ENCODE results near the gene MRTFA. TPM values are rescaled to one million over a fixed set of nuclear protein-coding genes. Genes with fewer than 3 reads are reported as not detected.
"Not testable (repeated sequence)": the region's sequence is repeated elsewhere in the genome, so short reads cannot be mapped to it uniquely, and the experiment has no call there.

The MRTFA gene
- total and polyA plus RNA-seq, 8 donors = 13.6 to 35.3 (median 24.1) TPM

GRCh38 chr22:40544758-40545157, 91.8 kb downstream of the MRTFA start:
- Histone ChIP-seq H3K4me1 (no peaks in the 10 kb centered on the region), H3K4me3 (no peak overlapping the region), H3K9me3 (no peaks in the 10 kb centered on the region), H3K36me3 (no peaks in the 10 kb centered on the region), H3K27me3 (no peaks in the 10 kb centered on the region), H3K27ac (no peak overlapping the region)
- DNase-seq (no peak), ATAC-seq (no peak), FAIRE-seq (no peak)
- TF ChIP-seq, protein P1, sequence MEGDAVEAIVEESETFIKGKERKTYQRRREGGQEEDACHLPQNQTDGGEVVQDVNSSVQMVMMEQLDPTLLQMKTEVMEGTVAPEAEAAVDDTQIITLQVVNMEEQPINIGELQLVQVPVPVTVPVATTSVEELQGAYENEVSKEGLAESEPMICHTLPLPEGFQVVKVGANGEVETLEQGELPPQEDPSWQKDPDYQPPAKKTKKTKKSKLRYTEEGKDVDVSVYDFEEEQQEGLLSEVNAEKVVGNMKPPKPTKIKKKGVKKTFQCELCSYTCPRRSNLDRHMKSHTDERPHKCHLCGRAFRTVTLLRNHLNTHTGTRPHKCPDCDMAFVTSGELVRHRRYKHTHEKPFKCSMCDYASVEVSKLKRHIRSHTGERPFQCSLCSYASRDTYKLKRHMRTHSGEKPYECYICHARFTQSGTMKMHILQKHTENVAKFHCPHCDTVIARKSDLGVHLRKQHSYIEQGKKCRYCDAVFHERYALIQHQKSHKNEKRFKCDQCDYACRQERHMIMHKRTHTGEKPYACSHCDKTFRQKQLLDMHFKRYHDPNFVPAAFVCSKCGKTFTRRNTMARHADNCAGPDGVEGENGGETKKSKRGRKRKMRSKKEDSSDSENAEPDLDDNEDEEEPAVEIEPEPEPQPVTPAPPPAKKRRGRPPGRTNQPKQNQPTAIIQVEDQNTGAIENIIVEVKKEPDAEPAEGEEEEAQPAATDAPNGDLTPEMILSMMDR (IDR thresholded peaks at IDR 0.05) = no peak
- intact Hi-C loops (cut with DNase I) = no loop called here
- WGBS, 2 donors = 92 to 98% methylated on average over 2 of the region's 2 CpGs

GRCh38 chr22:40542821-40543540, 93.5 kb downstream of the MRTFA start:
- 61 to 65% methylated on average over 2 of the region's 2 CpGs for WGBS, 2 donors
- no peak for FAIRE-seq
- H3K36me3 ChIP-seq = no peaks in the 10 kb centered on the region

GRCh38 chr22:40541300-40541699, 95.2 kb downstream of the MRTFA start:
- Histone ChIP-seq H3K4me1 (no peaks in the 10 kb centered on the region), H3K4me3 (no peak overlapping the region), H3K27ac (no peak overlapping the region), H3K9me3 (no peaks in the 10 kb centered on the region), H3K27me3 (no peaks in the 10 kb centered on the region), H3K36me3 (no peaks in the 10 kb centered on the region)
- no peak for DNase-seq
- TF ChIP-seq, protein P1 (IDR thresholded peaks at IDR 0.05) = no peak
- ATAC-seq = no peak
- WGBS, 2 donors = 72 to 85% methylated on average over 2 of the region's 2 CpGs
- intact Hi-C loops (cut with DNase I) = no loop called here
- no peak for FAIRE-seq

More at GRCh38 chr22:40542821-40543540, 93.5 kb downstream of the MRTFA start:
- DNase-seq (no peak), ATAC-seq (no peak)
- H3K4me1 ChIP-seq = no peaks in the 10 kb centered on the region
- H3K9me3 ChIP-seq = no peaks in the 10 kb centered on the region
- H3K4me3 ChIP-seq = no peak overlapping the region
- intact Hi-C loops (cut with DNase I) = no loop called here
- H3K27me3 ChIP-seq = no peaks in the 10 kb centered on the region
- TF ChIP-seq, protein P1 (IDR thresholded peaks at IDR 0.05) = no peak
- no peak overlapping the region for H3K27ac ChIP-seq

DNA sequence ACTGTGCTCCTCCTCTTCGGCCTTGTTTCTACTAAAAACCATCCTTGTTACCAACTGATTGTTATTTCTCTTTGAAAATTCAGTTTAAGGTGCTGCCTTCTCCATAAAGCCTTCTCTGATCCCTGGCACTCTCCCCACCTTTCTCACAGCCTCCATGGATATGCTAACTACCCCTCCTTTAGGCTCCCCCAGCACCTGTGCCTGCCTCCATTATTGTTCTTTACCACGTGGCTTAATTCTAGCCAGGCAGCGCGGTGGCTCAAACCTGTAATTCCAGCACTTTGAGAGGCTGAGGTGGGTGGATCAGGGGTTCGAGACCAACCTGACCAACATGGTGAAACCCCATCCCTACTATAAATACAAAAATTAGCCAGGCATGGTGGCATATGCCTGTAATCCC, 96.3 kb downstream of the MRTFA start:
- WGBS, 2 donors = 94 to 95% methylated on average over 5 of the region's 5 CpGs
- no peak overlapping the region for H3K4me3 ChIP-seq
- no peaks in the 10 kb centered on the region for H3K36me3 ChIP-seq
- no peak for ATAC-seq
- no peaks in the 10 kb centered on the region for H3K4me1 ChIP-seq
- FAIRE-seq = no peak
- DNase-seq = no peak
- H3K27me3 ChIP-seq = no peaks in the 10 kb centered on the region
- no peak overlapping the region for H3K27ac ChIP-seq
- intact Hi-C loops (cut with DNase I) = no loop called here
- H3K9me3 ChIP-seq = no peaks in the 10 kb centered on the region
- TF ChIP-seq, protein P1 (IDR thresholded peaks at IDR 0.05) = no peak

DNA sequence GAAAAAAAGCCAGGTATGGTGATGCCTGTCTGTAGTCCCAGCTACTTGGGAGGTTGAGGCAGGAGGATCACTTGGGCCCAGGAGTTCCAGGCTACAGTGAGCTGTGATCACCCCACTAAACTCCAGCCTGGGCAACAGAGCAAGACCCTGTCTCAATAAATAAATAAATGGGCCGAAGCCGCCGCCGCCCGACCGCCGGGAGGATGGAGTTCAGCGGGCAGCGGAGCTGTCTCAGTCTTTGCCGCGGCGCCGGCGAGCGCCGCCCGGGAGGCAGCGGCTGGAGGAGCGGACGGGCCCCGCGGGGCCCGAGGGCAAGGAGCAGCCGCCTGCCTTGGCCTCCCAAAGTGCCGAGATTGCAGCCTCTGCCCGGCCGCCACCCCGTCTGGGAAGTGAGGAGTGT, 100.4 kb downstream of the MRTFA start:
- H3K36me3 ChIP-seq; ATAC-seq; H3K27ac ChIP-seq; H3K4me3 ChIP-seq; FAIRE-seq; H3K27me3 ChIP-seq; DNase-seq; H3K9me3 ChIP-seq; intact Hi-C loops (cut with DNase I): not testable (repeated sequence)
- WGBS, 2 donors = 91 to 99% methylated on average over 22 to 24 of the region's 28 CpGs
- H3K4me1 ChIP-seq = peaks cover 17 to 34% (median 20%) of the 10 kb centered on the region in 3 donors
